ENCODE measurements around the gene PLA2G10.
"Not testable (repeated sequence)": the region's sequence is repeated elsewhere in the genome, so short reads cannot be mapped to it uniquely, and the experiment has no call there.

DNA sequence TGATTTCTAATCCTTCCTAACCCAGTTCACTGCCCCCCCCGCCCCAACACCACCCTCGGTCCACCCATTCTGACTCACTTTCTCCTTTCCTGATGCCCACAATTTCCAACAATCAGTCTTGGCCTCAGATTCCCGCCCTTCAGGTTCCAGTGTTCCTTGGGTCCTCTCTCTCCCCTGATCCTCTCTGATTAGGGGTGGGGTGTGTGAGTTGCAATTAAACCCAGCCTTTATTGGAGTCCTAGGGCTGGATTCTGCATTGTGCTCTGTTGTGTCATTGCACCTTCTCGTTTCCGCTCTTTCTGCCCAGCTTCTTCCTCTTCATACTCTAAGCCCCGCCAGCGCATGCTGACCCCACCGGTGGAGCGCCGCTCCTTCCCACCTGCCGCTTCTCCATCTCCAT lies 47.7 kb upstream of the PLA2G10 start:
- TF ChIP-seq, protein P1, sequence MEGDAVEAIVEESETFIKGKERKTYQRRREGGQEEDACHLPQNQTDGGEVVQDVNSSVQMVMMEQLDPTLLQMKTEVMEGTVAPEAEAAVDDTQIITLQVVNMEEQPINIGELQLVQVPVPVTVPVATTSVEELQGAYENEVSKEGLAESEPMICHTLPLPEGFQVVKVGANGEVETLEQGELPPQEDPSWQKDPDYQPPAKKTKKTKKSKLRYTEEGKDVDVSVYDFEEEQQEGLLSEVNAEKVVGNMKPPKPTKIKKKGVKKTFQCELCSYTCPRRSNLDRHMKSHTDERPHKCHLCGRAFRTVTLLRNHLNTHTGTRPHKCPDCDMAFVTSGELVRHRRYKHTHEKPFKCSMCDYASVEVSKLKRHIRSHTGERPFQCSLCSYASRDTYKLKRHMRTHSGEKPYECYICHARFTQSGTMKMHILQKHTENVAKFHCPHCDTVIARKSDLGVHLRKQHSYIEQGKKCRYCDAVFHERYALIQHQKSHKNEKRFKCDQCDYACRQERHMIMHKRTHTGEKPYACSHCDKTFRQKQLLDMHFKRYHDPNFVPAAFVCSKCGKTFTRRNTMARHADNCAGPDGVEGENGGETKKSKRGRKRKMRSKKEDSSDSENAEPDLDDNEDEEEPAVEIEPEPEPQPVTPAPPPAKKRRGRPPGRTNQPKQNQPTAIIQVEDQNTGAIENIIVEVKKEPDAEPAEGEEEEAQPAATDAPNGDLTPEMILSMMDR (IDR thresholded peaks at IDR 0.05; ENCODE audit: low read length) = not testable (repeated sequence)
- TF ChIP-seq EZH2 (IDR thresholded peaks at IDR 0.05; ENCODE audit: borderline replicate concordance, low read length) = not testable (repeated sequence)

Measured in OCI-LY1 (cell line).